Hepatocyte (in vitro differentiated cells): ENCODE data around the gene WTIP.

Experiments used
- EZH2 ChIP-seq: fragments of 200-600 bp; sonication (generic); IDR thresholded peaks from 2 replicates; pipeline ENCODE4 v1.6.1; 2016; ENCODE audit warnings: antibody characterized with exemption, mild to moderate bottlenecking, borderline replicate concordance
- EZH2phosphoT487 ChIP-seq: fragments of 200-600 bp; sonication (generic); IDR thresholded peaks from one replicate; pipeline ENCODE4 v1.6.1; 2018; ENCODE audit warnings: antibody characterized with exemption, mild to moderate bottlenecking, low read depth, moderate library complexity; ENCODE audit not compliant: unreplicated experiment, severe bottlenecking
- TF ChIP-seq, protein P1 (sequence below): fragments of 200-600 bp; sonication (generic); IDR thresholded peaks from 2 replicates; pipeline ENCODE4 v1.5.1; 2016; ENCODE audit warnings: antibody characterized with exemption, mild to moderate bottlenecking; ENCODE audit not compliant: poor library complexity

DNA sequence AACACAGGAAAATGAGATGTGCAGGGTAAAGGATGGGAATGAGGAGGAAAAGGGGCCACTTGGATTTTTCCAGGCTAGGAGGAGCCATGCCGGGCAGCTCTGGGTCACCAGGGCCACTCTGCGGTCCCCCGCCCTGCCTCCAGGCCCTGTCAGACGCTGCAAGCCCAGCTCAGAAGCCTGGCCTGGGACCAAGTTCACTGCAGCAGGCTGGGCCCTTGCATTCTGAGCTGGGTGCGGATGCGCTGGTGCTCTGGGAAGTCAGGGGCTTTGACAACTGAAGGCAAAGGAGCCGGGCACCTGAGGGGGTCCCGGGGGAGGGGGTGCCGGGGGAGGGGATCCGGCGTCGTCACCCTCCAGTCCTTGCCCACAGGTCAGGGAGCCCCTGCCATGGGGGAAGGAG lies 77.5 kb downstream of the WTIP start:
- TF ChIP-seq, protein P1, sequence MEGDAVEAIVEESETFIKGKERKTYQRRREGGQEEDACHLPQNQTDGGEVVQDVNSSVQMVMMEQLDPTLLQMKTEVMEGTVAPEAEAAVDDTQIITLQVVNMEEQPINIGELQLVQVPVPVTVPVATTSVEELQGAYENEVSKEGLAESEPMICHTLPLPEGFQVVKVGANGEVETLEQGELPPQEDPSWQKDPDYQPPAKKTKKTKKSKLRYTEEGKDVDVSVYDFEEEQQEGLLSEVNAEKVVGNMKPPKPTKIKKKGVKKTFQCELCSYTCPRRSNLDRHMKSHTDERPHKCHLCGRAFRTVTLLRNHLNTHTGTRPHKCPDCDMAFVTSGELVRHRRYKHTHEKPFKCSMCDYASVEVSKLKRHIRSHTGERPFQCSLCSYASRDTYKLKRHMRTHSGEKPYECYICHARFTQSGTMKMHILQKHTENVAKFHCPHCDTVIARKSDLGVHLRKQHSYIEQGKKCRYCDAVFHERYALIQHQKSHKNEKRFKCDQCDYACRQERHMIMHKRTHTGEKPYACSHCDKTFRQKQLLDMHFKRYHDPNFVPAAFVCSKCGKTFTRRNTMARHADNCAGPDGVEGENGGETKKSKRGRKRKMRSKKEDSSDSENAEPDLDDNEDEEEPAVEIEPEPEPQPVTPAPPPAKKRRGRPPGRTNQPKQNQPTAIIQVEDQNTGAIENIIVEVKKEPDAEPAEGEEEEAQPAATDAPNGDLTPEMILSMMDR: no peak
- no peak for TF ChIP-seq EZH2phosphoT487
- TF ChIP-seq EZH2: no peak
